ENCODE measurements around the gene GSTM3. TPM values are rescaled to one million over a fixed set of nuclear protein-coding genes. Genes with fewer than 3 reads are reported as not detected.

Gene GSTM3
- total and polyA plus RNA-seq, 10 donors, result 8.9 to 44.0 (median 20.9) TPM

DNA sequence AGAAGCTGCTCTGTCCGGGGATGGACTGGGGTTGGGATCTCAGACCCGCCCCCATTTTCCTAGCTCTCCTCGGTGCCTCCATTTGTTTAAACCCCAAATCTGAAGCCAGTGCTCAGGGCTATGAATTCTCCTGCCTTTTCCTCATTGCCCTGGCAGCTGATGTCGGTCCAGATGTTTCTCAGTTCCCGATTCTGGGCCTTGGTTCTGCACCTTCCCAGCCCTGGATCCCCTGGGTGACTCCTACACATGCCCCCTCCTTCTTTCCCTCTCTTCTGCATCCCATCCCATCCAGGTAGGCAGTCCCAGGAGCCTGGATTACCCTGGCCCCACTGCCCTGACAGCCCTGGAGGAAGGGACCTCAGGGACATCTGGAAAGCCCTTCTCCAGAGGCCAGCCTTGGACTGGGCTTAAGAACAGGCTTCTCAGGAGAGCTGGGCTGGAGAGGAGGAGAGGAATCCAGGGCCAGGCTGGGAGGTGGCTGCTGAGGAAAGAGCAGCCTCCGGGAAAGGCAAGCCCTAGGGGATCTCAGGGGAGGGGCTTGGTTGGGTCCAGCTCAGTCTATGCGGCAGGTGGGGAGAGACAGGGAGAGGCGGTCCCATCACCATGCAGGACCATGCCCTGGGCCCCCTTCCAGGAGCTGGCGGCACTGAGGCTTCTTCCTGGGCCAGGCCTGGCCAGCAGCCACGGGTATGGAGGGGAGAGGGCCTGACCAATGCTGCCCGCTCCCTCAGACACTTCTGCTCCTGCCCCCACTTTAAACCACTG lies 29.7 kb upstream of the GSTM3 start:
- intact Hi-C loops (cut with DNase I; ENCODE audit: low total_unique reads), result loop anchor here (5.0 kb wide), 1 partner anchor 128 kb away; no protein-coding TSS in a partner anchor
- peak; percentile 65 for DNase-seq
- 85 to 95% (median 88%) methylated on average over 11 of the region's 11 CpGs for WGBS, 5 donors

GRCh38 chr1:109769330-109770078 lies 28.7 kb upstream of the GSTM3 start:
- no peak overlapping the region for H3K27ac ChIP-seq
- H3K4me3 ChIP-seq, result no peak overlapping the region
- peak; percentile 39 for DNase-seq
- H3K27me3 ChIP-seq (replicated peaks in 1 of 7), result peaks cover 0 to 6% (median 0%) of the 10 kb centered on the region in 7 donors
- no peaks in the 10 kb centered on the region for H3K9me3 ChIP-seq
- TF ChIP-seq POLR2AphosphoS5 (IDR thresholded peaks at IDR 0.05) (no peak), POLR2A (IDR thresholded peaks at IDR 0.05) (no peak), CTCF (IDR thresholded peaks at IDR 0.05 in 8 of 11, conservative IDR thresholded peaks at IDR 0.05 in 3 of 11) (no peak)
- H3K36me3 ChIP-seq, result no peaks in the 10 kb centered on the region
- intact Hi-C loops (cut with DNase I; ENCODE audit: low total_unique reads), result loop anchor here (5.0 kb wide), 1 partner anchor 127 kb away; no protein-coding TSS in a partner anchor
- H3K4me1 ChIP-seq, result peaks cover 0 to 17% (median 5%) of the 10 kb centered on the region in 6 donors
- 88 to 95% (median 92%) methylated on average over 11 of the region's 11 CpGs for WGBS, 5 donors

More for the DNA sequence above, 29.7 kb upstream of the GSTM3 start:
- Histone ChIP-seq H3K27ac (no peak overlapping the region), H3K9me3 (no peaks in the 10 kb centered on the region), H3K27me3 (replicated peaks in 1 of 7) (peaks cover 0 to 6% (median 0%) of the 10 kb centered on the region in 7 donors), H3K36me3 (no peaks in the 10 kb centered on the region), H3K4me1 (peaks cover 0 to 15% (median 5%) of the 10 kb centered on the region in 6 donors), H3K4me3 (no peak overlapping the region)
- TF ChIP-seq POLR2A (IDR thresholded peaks at IDR 0.05), result no peak
- TF ChIP-seq CTCF (IDR thresholded peaks at IDR 0.05 in 8 of 11, conservative IDR thresholded peaks at IDR 0.05 in 3 of 11), result no peak
- TF ChIP-seq POLR2AphosphoS5 (IDR thresholded peaks at IDR 0.05), result no peak

GRCh38 chr1:109768820-109769219 lies 28.0 kb upstream of the GSTM3 start:
- Histone ChIP-seq H3K4me3 (no peak overlapping the region), H3K27me3 (replicated peaks in 1 of 7) (no peaks in the 10 kb centered on the region), H3K27ac (no peak overlapping the region), H3K4me1 (peaks cover 0 to 14% (median 3%) of the 10 kb centered on the region in 6 donors), H3K9me3 (no peaks in the 10 kb centered on the region), H3K36me3 (no peaks in the 10 kb centered on the region)
- TF ChIP-seq CTCF (IDR thresholded peaks at IDR 0.05 in 8 of 11, conservative IDR thresholded peaks at IDR 0.05 in 3 of 11), result no peak
- TF ChIP-seq POLR2A (IDR thresholded peaks at IDR 0.05), result no peak
- TF ChIP-seq POLR2AphosphoS5 (IDR thresholded peaks at IDR 0.05), result no peak
- peak; percentile 44 for DNase-seq
- intact Hi-C loops (cut with DNase I; ENCODE audit: low total_unique reads), result no loop called here
- WGBS, 5 donors, result 87 to 95% (median 92%) methylated on average over 7 of the region's 7 CpGs

DNA sequence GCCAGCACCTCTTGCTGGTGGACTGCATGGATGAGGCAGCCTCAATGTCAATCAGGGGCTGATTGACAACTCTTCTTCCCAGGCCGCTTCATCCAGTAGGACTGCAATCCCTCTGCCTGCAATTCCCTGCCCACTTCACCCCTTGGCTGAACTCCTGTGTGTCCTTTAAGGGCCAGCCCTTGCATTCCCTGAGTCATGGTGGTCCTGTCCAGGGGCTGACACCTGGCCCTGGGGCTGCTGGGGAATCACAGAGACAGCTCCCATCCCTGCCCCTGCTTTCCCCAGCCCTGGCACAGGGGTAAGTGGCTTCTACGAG lies 27.5 kb upstream of the GSTM3 start:
- H3K27me3 ChIP-seq (replicated peaks in 1 of 7), result no peaks in the 10 kb centered on the region
- no peaks in the 10 kb centered on the region for H3K36me3 ChIP-seq
- intact Hi-C loops (cut with DNase I; ENCODE audit: low total_unique reads), result no loop called here
- peak; percentile 40 for DNase-seq
- no peak overlapping the region for H3K27ac ChIP-seq
- H3K4me1 ChIP-seq, result peaks cover 0 to 14% (median 2%) of the 10 kb centered on the region in 6 donors
- WGBS, 5 donors, result 64 to 91% (median 81%) methylated on average over 1 to 2 of the region's 2 CpGs
- H3K4me3 ChIP-seq, result no peak overlapping the region
- no peaks in the 10 kb centered on the region for H3K9me3 ChIP-seq
- TF ChIP-seq CTCF (IDR thresholded peaks at IDR 0.05 in 8 of 11, conservative IDR thresholded peaks at IDR 0.05 in 3 of 11) (no peak), POLR2AphosphoS5 (IDR thresholded peaks at IDR 0.05) (no peak), POLR2A (IDR thresholded peaks at IDR 0.05) (no peak)
